GM18519 (cell line): Measurements from ENCODE around the gene AGTR2.
"Not testable (repeated sequence)": the region's sequence is repeated elsewhere in the genome, so short reads cannot be mapped to it uniquely, and the experiment has no call there.

Experiments
- ATAC-seq: cut with Tn5 transposase; IDR thresholded peaks from one replicate; pipeline ENCODE4 v1.9.1; 2021; ENCODE audit warnings: mild to moderate bottlenecking, moderate library complexity; ENCODE audit not compliant: unreplicated experiment, low FRiP score

The AGTR2 gene

DNA sequence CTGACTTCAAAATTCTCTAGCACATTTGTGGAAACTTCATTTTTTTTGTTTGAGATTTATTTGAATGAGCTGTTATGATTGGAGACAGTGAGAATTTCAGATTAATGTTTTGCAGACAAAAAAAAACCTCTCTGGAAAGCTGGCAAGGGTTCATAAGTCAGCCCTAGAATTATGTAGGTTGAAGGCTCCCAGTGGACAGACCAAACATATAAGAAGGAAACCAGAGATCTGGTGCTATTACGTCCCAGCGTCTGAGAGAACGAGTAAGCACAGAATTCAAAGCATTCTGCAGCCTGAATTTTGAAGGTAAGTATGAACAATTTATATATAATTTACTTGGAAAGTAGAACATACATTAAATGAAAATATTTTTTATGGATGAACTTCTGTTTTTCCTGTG is at the start of gene AGTR2:
AGTR2 (plus strand) TSS at position 234 of the 400 bp plus-strand sequence. CDS start 1,537 bp downstream, outside the sequence.
- no peak for ATAC-seq

- no peak for ATAC-seq
Measured at GRCh38 chrX:116135277-116135676, 35.3 kb upstream of the AGTR2 start.

DNA sequence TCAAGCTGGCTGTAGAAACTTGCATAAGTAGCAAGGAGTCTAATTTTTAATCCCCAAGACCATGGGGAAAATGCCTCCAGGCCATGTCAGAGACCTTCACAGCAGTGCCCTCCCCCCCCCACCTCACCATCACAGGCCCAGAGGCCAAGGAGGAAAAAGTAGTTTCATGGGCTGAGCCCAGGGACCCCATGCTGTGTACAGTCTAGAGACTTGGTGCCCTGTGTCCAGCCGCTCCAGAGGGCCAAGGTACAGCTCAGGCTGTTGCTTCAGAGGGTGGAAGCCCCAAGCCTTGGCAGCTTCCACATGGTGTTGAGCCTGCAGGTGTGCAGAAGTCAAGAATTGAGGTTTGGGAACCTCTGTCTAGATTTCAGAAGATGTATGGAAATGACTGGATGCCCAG is 29.3 kb upstream of the AGTR2 start:
- not testable (repeated sequence) for ATAC-seq

DNA sequence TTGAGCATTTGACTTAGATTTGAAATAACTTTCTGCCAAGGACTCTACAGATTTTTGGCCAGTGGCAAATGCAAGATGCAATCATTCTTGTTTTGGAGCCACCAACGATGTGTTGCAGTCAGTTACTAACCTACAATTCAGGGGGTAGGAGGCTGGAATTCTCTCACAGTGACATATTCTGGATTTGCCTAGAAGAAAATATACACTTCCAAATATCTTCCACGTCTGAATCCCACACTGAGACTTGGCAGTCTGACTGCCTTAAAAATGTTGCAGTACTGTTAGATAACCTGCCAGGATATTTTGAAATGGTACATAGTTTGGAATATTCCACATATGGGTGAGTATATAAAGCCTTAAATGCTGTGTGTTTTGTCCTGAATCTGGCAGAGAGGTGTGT is 27.6 kb upstream of the AGTR2 start:
- no peak for ATAC-seq

DNA sequence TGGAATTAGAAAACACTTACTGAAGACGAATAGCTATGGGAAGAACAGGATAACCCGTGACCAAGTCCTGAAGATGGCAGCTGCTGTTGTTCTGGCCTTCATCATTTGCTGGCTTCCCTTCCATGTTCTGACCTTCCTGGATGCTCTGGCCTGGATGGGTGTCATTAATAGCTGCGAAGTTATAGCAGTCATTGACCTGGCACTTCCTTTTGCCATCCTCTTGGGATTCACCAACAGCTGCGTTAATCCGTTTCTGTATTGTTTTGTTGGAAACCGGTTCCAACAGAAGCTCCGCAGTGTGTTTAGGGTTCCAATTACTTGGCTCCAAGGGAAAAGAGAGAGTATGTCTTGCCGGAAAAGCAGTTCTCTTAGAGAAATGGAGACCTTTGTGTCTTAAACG is 2.4 kb downstream of the AGTR2 start:
- no peak for ATAC-seq

GRCh38 chrX:116181300-116181699 is 10.8 kb downstream of the AGTR2 start:
- ATAC-seq = no peak

DNA sequence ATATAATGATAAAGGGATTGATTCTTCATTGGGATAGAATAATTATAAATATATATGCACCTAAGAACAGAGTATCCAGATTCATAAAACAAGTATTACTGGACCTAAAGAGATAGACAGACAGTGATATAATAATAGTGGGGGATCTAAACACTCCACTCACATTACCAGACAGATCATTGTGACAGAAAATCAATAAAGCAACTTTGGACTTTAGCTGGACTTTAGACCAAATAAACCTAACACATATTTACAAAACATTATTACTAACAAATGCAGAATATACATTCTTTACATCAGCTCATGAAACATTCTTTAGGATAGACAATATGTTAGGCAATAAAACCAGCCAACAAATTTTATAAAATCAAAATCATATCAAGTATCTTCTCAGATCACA is 14.6 kb downstream of the AGTR2 start:
- ATAC-seq = no peak

- no peak for ATAC-seq
Measured at GRCh38 chrX:116194649-116195048, 24.1 kb downstream of the AGTR2 start.

- ATAC-seq = no peak
Measured at GRCh38 chrX:116198235-116198634, 27.7 kb downstream of the AGTR2 start.

GRCh38 chrX:116198810-116199209 is 28.3 kb downstream of the AGTR2 start:
- ATAC-seq = no peak

DNA sequence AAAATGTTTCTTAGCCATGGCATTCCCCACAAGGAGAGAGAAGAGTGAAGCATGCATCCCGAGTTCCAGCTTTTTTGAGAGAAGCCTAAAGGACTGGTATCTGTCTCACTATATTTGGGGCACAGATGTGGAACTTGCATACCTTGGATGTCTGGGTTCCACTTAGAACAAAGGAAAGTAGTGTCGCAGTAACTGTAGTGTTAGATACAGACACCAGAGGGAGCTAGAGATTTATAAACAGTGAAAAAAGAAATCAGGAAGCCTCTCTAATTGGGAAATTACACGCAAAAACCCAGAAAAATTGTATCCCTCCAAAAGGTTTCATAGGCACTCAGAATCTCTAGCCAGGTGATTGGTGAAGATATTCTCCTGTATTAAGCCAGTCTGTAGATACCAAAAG is 34.4 kb downstream of the AGTR2 start:
- peak; percentile 46 for ATAC-seq

DNA sequence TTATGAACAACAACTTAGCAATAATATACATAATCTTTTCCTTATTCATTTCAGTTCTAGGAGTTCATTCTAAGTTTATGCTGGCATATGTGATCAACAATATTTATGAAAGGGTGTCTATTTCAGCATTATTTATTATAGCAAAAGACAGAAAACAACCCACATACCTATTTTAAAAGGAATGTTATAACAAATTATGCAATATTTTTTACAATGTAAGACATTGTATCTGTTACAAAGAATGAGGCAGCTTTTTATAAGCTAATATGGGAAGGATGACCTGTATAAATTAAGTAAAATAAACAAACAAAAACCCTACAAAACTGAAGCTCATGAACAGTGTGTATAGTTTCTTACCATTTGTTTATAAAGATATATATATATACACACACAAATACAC is 42.7 kb downstream of the AGTR2 start:
- no peak for ATAC-seq

DNA sequence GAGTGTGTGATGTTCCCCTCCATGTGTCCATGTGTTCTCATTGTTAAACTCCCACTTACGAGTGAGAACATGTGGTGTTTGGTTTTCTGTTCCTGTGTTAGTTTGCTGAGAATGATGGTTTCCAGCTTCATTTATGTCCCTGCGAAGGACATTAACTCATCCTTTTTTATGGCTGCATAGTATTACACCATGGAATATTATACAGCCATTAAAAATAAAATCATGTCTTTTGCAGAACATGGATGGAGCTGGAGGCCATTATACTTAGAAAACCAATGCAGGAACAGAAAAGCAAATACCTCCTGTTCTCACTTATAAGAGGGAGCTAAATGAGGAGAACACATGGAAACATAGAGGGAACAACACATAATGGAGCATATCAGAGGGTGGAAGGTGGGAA is 46.5 kb downstream of the AGTR2 start:
- ATAC-seq = not testable (repeated sequence)
